Measurements from ENCODE around the gene BMP8A.

BMP8A gene

GRCh38 chr1:39529901-39530535 lies 38.6 kb downstream of the BMP8A start:
- no peak for DNase-seq

- no peak for DNase-seq
These were observed 40.1 kb downstream of the BMP8A start for GRCh38 chr1:39531526-39531925.

- DNase-seq = no peak
These were observed 42.0 kb downstream of the BMP8A start for GRCh38 chr1:39533442-39533841.

- DNase-seq = no peak
These were observed 47.3 kb downstream of the BMP8A start for GRCh38 chr1:39538531-39539251.

GRCh38 chr1:39539252-39539790 lies 47.9 kb downstream of the BMP8A start:
- DNase-seq = peak; percentile 74

- DNase-seq = peak; percentile 23
These were observed 49.1 kb downstream of the BMP8A start for GRCh38 chr1:39540504-39541031.

GRCh38 chr1:39542924-39543323 lies 51.5 kb downstream of the BMP8A start:
- no peak for DNase-seq

GRCh38 chr1:39544327-39544726 lies 52.9 kb downstream of the BMP8A start:
- DNase-seq = no peak

- DNase-seq = no peak
These were observed 54.1 kb downstream of the BMP8A start for GRCh38 chr1:39545531-39545930.

GRCh38 chr1:39554277-39554676 lies 62.8 kb downstream of the BMP8A start:
- DNase-seq = no peak

- DNase-seq = no peak
These were observed 69.8 kb downstream of the BMP8A start for GRCh38 chr1:39561279-39561678.

- DNase-seq = no peak
These were observed 71.5 kb downstream of the BMP8A start for GRCh38 chr1:39562886-39563285.

GRCh38 chr1:39563669-39564068 lies 72.2 kb downstream of the BMP8A start:
- no peak for DNase-seq

GRCh38 chr1:39564340-39564739 lies 72.9 kb downstream of the BMP8A start:
- DNase-seq = no peak

- no peak for DNase-seq
These were observed 73.5 kb downstream of the BMP8A start for GRCh38 chr1:39564941-39565340.

GRCh38 chr1:39566441-39567137 lies 75.2 kb downstream of the BMP8A start:
- DNase-seq = no peak

GRCh38 chr1:39567302-39567701 lies 75.9 kb downstream of the BMP8A start:
- no peak for DNase-seq

GRCh38 chr1:39568208-39568607 lies 76.8 kb downstream of the BMP8A start:
- no peak for DNase-seq

GRCh38 chr1:39569034-39569433 lies 77.6 kb downstream of the BMP8A start:
- DNase-seq = no peak

- no peak for DNase-seq
These were observed 79.2 kb downstream of the BMP8A start for GRCh38 chr1:39570477-39571177.

- no peak for DNase-seq
These were observed 79.7 kb downstream of the BMP8A start for GRCh38 chr1:39571178-39571483.

- no peak for DNase-seq
These were observed 81.1 kb downstream of the BMP8A start for GRCh38 chr1:39572379-39573096.

GRCh38 chr1:39573097-39573465 lies 81.6 kb downstream of the BMP8A start:
- DNase-seq = no peak

All from EL (cell line).